OCI-LY7 (cell line): ENCODE results near the gene BEAN1. TPM values are rescaled to one million over a fixed set of nuclear protein-coding genes. Genes with fewer than 3 reads are reported as not detected.

Source experiments
- BruUV-seq: library from RNA; stranded (reverse); fragments of 400-500 nt; replicated peaks from 2 replicates; lab custom pipeline; 2021; lab: Mats Ljungman, UMichigan
- CTCF ChIA-PET: fragments of 300-600 bp; sonication (Branson Sonifier 250); formaldehyde crosslinking; loops from one replicate; lab custom pipeline; 2022; ENCODE audit warnings: antibody characterized with exemption; ENCODE audit not compliant: unreplicated experiment; lab: Charles Lee
- POLR2A ChIA-PET: fragments of 300-600 bp; sonication (Branson Sonifier 250); formaldehyde crosslinking; loops from one replicate; lab custom pipeline; 2022; ENCODE audit warnings: antibody characterized with exemption; lab: Charles Lee
- DNase-seq: peaks from one replicate; pipeline ENCODE4 v3.0.0-alpha.2; 2015; ENCODE audit warnings: low spot score
- H2AFZ ChIP-seq: fragments of 200-600 bp; sonication (generic), shearing (Covaris generic); 2 replicates; pipeline ENCODE4 v1.6.1; 2014; ENCODE audit warnings: mild to moderate bottlenecking, antibody characterized with exemption, low read length, moderate library complexity
- H3K27ac ChIP-seq: fragments of 200-600 bp; sonication (generic); 2 replicates; pipeline ENCODE4 v1.5.1; 2014; ENCODE audit warnings: mixed run types, low read depth, mild to moderate bottlenecking, moderate library complexity, low read length, inconsistent platforms; ENCODE audit not compliant: poor library complexity, severe bottlenecking
- H3K36me3 ChIP-seq: fragments of 200-600 bp; sonication (generic); 2 replicates; pipeline ENCODE4 v1.6.1; 2014; ENCODE audit warnings: mild to moderate bottlenecking, antibody characterized with exemption, low read length, moderate library complexity, mixed read lengths; ENCODE audit not compliant: insufficient read depth
- H3K4me1 ChIP-seq: fragments of 200-600 bp; sonication (generic); 2 replicates; pipeline ENCODE4 v1.5.1; 2014; ENCODE audit warnings: mild to moderate bottlenecking, low read length; ENCODE audit not compliant: insufficient read depth, poor library complexity, severe bottlenecking
- H3K4me2 ChIP-seq: fragments of 200-600 bp; sonication (generic); 2 replicates; pipeline ENCODE4 v1.6.1; 2014; ENCODE audit warnings: mild to moderate bottlenecking, low read length
- H3K4me3 ChIP-seq: fragments of 200-600 bp; sonication (generic); 2 replicates; pipeline ENCODE4 v1.5.1; 2014; ENCODE audit warnings: mild to moderate bottlenecking, low read depth, low read length; ENCODE audit not compliant: poor library complexity, severe bottlenecking
- H3K79me2 ChIP-seq: fragments of 200-600 bp; sonication (generic); 2 replicates; pipeline ENCODE4 v1.6.1; 2016; ENCODE audit warnings: low read depth, mild to moderate bottlenecking, low read length, moderate library complexity, mixed read lengths; ENCODE audit not compliant: insufficient read depth
- H3K9me2 ChIP-seq: fragments of 200-600 bp; sonication (generic); 2 replicates; pipeline ENCODE4 v1.6.1; 2016; ENCODE audit warnings: mild to moderate bottlenecking, low read length, mixed read lengths; ENCODE audit not compliant: insufficient read depth
- H3K9me3 ChIP-seq: fragments of 200-600 bp; sonication (generic); 2 replicates; pipeline ENCODE4 v1.6.1; 2014; ENCODE audit warnings: mild to moderate bottlenecking, mixed run types, low read length, mixed read lengths
- H4K20me1 ChIP-seq: fragments of 200-600 bp; sonication (generic); 2 replicates; pipeline ENCODE4 v1.6.1; 2014; ENCODE audit warnings: mild to moderate bottlenecking, antibody characterized with exemption, low read length, moderate library complexity, mixed read lengths; ENCODE audit not compliant: insufficient read depth
- EZH2phosphoT487 ChIP-seq: fragments of 200-600 bp; sonication (generic); IDR thresholded peaks from 2 replicates; pipeline ENCODE4 v1.6.1; 2018; ENCODE audit warnings: low read depth, borderline replicate concordance, mild to moderate bottlenecking, mixed run types, antibody characterized with exemption, low read length, moderate library complexity, mixed read lengths
- intact Hi-C: fragments of 100-400 bp; cut with micrococcal nuclease; formaldehyde crosslinking; loops from one replicate; pipeline ENCODE4 v1.10.0; 2022; ENCODE audit not compliant: unreplicated experiment
- total RNA-seq, 2 experiments: library from RNA; depleted of rRNA in 1 of 2; stranded (reverse); fragments of >200 nt in 1 of 2; shearing (Covaris generic) in 1 of 2; gene quantifications; 2 replicates each; pipeline ENCODE4 v1.2.3, GENCODE V29; 2014 to 2022
- TF ChIP-seq, protein P1 (sequence below): fragments of 200-600 bp; sonication (generic); conservative IDR thresholded peaks from 2 replicates; pipeline ENCODE4 v1.5.1; 2014; ENCODE audit warnings: mild to moderate bottlenecking, antibody characterized with exemption, low read length, moderate library complexity, mixed read lengths

Gene BEAN1
- total RNA-seq, 2 experiments from 2014 or later: 0.13 TPM; not detected in 1

DNA sequence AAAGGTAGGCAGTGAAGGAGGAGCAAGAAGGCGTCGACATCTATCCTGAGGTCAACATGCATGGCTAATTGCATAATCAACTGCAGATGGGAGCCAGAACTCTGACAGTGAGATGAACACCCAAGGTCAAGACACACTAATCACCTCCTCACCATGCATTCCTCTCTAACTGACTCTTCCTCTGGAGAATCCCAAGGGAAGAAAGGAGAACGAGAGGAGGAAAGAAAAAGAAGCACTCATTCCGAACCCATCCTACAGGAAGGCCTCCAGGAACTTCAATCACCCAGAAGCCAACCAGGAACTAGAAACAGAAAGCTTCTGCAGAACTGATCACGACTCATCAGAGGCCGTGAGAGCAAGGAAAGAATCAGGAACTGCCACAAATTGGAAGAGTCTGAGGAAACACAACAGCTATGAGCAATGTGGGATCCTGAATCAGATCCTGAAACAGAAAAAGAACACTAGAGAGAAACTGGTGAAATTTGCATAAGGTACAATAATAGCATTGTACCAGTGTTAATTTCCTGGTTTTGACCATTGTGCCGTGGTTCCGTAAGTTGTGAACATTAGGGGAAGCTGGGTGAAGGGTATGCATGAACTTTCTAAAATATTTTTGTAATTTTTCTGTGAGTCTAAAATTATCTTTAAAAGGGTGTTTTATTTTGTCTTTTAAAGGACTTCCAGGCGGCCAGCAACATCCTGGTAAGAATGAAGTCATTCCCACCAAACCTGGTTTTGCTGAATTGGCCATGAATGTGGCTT is 10.0 kb upstream of the BEAN1 start:
- Histone ChIP-seq H3K36me3 (no peaks in the 10 kb centered on the region), H2AFZ (no peak overlapping the region), H3K4me1 (no peaks in the 10 kb centered on the region), H3K9me3 (peaks cover 20% of the 10 kb centered on the region; the same call in 1 of the 2 replicates), H3K27ac (no peak overlapping the region), H4K20me1 (no peaks in the 10 kb centered on the region), H3K4me3 (no peak overlapping the region), H3K9me2 (no peaks in the 10 kb centered on the region), H3K4me2 (no peak overlapping the region), H3K79me2 (no peaks in the 10 kb centered on the region)
- CTCF ChIA-PET: no interaction called here
- no peak for DNase-seq
- POLR2A ChIA-PET: no interaction called here
- intact Hi-C loops: no loop called here
- BruUV-seq: no TSS peak
- TF ChIP-seq, protein P1, sequence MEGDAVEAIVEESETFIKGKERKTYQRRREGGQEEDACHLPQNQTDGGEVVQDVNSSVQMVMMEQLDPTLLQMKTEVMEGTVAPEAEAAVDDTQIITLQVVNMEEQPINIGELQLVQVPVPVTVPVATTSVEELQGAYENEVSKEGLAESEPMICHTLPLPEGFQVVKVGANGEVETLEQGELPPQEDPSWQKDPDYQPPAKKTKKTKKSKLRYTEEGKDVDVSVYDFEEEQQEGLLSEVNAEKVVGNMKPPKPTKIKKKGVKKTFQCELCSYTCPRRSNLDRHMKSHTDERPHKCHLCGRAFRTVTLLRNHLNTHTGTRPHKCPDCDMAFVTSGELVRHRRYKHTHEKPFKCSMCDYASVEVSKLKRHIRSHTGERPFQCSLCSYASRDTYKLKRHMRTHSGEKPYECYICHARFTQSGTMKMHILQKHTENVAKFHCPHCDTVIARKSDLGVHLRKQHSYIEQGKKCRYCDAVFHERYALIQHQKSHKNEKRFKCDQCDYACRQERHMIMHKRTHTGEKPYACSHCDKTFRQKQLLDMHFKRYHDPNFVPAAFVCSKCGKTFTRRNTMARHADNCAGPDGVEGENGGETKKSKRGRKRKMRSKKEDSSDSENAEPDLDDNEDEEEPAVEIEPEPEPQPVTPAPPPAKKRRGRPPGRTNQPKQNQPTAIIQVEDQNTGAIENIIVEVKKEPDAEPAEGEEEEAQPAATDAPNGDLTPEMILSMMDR: no peak
- no peak for TF ChIP-seq EZH2phosphoT487

DNA sequence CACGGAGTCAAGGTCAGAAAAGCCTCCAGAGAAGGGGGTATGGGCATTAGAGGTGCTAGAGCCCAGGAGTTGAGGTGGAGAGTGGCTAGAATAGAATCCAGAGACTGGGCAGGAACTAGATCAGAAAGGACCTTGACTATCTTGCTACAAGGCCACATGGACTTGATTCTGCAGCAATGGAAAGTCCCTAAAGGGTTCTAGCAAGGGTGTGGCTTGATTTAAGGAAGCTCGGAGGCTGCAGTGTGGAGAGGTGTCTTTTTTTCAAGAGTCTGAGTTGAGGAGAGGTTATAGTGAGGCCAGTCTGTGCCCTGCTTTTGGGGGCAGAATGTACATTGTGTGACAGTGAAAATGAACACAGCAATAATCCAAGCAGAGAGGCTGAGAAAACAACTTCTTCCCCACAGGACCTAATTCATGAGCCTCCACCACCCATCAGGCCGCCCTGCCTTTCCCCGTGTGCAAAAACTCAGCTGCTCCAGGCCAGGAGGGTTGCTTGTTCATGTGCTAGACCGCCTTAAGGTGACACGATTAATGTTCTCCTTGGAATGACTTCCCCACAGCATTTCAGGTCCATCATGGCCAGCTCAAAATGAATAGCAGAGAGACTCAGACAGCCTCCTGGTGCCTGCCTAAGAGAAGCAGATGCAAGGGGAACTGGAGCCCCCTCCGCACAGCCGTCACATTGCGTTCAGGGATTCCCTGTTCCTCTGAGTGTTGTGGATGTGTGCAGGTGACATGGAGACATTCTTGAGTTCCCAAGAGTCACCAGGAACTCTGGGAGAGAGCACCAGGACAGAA is 8.7 kb upstream of the BEAN1 start:
- DNase-seq: no peak
- BruUV-seq: no TSS peak
- Histone ChIP-seq H3K4me3 (no peak overlapping the region), H3K36me3 (no peaks in the 10 kb centered on the region), H3K79me2 (no peaks in the 10 kb centered on the region), H3K27ac (no peak overlapping the region), H4K20me1 (no peaks in the 10 kb centered on the region), H3K9me3 (0 out of 2 replicates have a peak, but pooled peaks cover 12% of the 10 kb centered on the region), H3K9me2 (no peaks in the 10 kb centered on the region), H2AFZ (no peak overlapping the region), H3K4me1 (no peaks in the 10 kb centered on the region), H3K4me2 (no peak overlapping the region)
- ChIA-PET CTCF (no interaction called here), POLR2A (no interaction called here)
- TF ChIP-seq, protein P1: no peak
- TF ChIP-seq EZH2phosphoT487: no peak
- intact Hi-C loops: no loop called here
